HFFc6 (cell line): ENCODE measurements around the gene RNF208. TPM values are rescaled to one million over a fixed set of nuclear protein-coding genes. Genes with fewer than 3 reads are reported as not detected.
A peak's percentile ranks its signal among the peaks of the same experiment; 100 is the strongest.

Source experiments
- DNase-seq: peaks from one replicate; pipeline ENCODE4 v3.0.0-alpha.2; 2018
- H3K27ac Mint-ChIP-seq: 2 replicates; pipeline ENCODE4 v1.8.0; 2020; ENCODE audit warnings: mild to moderate bottlenecking, mixed read lengths
- H3K27me3 Mint-ChIP-seq: 2 replicates; pipeline ENCODE4 v1.8.0; 2021; ENCODE audit warnings: mild to moderate bottlenecking, moderate library complexity, mixed read lengths; ENCODE audit not compliant: insufficient read depth
- H3K36me3 Mint-ChIP-seq: 2 replicates; pipeline ENCODE4 v1.8.0; 2021; ENCODE audit warnings: low read depth, mixed read lengths
- H3K4me1 Mint-ChIP-seq: 2 replicates; pipeline ENCODE4 v1.8.0; 2020; ENCODE audit warnings: low read depth, mixed read lengths
- H3K4me3 Mint-ChIP-seq: 2 replicates; pipeline ENCODE4 v1.8.0; 2020; ENCODE audit warnings: mild to moderate bottlenecking, moderate library complexity, mixed read lengths
- H3K9me3 Mint-ChIP-seq: 2 replicates; pipeline ENCODE4 v1.8.0; 2020; ENCODE audit warnings: mild to moderate bottlenecking, mixed read lengths
- total RNA-seq, 6 experiments: library from RNA; stranded (reverse); fragmentation: NEBNext Ultra II Directional; extraction: Animal tissue kit (Norgen Biotek cat#: 25700); gene quantifications; 2 replicates in 1 of 6; 3 replicates in 5 of 6; pipeline ENCODE4 v1.2.3, GENCODE V29; 2021
- TF ChIP-seq, protein P1 (sequence below): fragments of 200-600 bp; sonication (generic); IDR thresholded peaks from 2 replicates; pipeline ENCODE4 v1.5.0; 2021; ENCODE audit warnings: antibody characterized with exemption, mild to moderate bottlenecking

Gene RNF208
- total RNA-seq, 6 experiments from 2014 or later = 2.5 to 3.8 (median 3.4) TPM

DNA sequence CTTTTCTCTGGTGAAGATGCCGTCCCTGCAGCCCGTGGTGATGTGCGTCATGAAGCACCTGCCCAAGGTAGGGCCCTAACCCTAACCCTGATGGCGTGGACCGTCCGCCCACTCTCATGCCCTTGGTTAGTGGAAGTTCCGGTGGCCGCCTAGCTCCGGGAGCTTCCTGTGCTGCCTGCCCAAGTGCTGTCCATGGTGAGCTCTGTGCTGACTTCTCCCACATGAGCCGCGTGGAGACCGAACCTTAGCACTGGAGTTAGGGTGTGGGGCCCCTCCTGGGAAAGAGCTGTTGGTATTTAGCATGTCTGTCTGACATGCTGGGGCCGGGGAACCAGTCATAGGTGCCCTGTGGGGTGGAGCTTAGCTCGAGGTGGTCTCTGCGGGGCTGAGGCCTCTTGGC is 34.3 kb upstream of the RNF208 start:
- Mint-ChIP-seq H3K27me3 (no peaks in the 10 kb centered on the region; the same call in 1 of the 2 replicates), H3K4me1 (peaks cover 13% of the 10 kb centered on the region), H3K9me3 (no peaks in the 10 kb centered on the region), H3K27ac (no peak overlapping the region), H3K4me3 (peak overlapping the region; percentile 90), H3K36me3 (no peaks in the 10 kb centered on the region)
- TF ChIP-seq, protein P1, sequence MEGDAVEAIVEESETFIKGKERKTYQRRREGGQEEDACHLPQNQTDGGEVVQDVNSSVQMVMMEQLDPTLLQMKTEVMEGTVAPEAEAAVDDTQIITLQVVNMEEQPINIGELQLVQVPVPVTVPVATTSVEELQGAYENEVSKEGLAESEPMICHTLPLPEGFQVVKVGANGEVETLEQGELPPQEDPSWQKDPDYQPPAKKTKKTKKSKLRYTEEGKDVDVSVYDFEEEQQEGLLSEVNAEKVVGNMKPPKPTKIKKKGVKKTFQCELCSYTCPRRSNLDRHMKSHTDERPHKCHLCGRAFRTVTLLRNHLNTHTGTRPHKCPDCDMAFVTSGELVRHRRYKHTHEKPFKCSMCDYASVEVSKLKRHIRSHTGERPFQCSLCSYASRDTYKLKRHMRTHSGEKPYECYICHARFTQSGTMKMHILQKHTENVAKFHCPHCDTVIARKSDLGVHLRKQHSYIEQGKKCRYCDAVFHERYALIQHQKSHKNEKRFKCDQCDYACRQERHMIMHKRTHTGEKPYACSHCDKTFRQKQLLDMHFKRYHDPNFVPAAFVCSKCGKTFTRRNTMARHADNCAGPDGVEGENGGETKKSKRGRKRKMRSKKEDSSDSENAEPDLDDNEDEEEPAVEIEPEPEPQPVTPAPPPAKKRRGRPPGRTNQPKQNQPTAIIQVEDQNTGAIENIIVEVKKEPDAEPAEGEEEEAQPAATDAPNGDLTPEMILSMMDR = no peak
- DNase-seq = no peak

DNA sequence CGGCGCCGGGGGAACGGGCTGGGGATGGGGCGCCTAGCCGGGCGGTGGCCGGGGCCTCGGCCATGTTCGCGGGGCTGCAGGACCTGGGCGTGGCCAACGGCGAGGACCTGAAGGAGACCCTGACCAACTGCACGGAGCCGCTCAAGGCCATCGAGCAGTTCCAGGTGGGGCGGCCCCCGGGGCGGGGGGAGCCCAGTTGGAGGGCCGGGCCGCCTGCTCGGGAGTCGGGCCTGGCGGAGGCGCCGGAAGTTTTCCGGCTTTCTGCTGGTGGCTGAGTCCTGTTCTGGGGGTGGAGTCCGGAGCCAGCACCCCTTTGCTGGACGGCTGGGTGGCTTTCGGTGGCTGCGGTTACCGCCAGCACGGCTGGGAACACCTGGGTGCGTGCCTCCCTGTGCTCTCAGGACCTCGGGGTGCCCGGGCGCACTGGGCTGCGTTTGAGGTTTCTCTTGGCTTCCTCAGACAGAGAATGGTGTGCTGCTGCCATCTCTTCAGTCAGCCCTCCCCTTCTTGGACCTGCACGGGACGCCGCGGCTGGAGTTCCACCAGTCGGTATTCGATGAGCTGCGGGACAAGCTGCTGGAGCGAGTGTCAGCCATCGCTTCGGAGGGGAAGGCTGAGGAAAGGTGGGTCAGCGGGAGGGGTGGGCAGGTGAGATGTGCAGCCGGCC is 33.5 kb upstream of the RNF208 start:
- TF ChIP-seq, protein P1 = no peak
- no peak for DNase-seq
- Mint-ChIP-seq H3K9me3 (no peaks in the 10 kb centered on the region), H3K27me3 (no peaks in the 10 kb centered on the region; the same call in 1 of the 2 replicates), H3K4me1 (peaks cover 13% of the 10 kb centered on the region), H3K4me3 (peak overlapping the region; percentile 90), H3K27ac (peak overlapping the region; percentile 42), H3K36me3 (no peaks in the 10 kb centered on the region)

DNA sequence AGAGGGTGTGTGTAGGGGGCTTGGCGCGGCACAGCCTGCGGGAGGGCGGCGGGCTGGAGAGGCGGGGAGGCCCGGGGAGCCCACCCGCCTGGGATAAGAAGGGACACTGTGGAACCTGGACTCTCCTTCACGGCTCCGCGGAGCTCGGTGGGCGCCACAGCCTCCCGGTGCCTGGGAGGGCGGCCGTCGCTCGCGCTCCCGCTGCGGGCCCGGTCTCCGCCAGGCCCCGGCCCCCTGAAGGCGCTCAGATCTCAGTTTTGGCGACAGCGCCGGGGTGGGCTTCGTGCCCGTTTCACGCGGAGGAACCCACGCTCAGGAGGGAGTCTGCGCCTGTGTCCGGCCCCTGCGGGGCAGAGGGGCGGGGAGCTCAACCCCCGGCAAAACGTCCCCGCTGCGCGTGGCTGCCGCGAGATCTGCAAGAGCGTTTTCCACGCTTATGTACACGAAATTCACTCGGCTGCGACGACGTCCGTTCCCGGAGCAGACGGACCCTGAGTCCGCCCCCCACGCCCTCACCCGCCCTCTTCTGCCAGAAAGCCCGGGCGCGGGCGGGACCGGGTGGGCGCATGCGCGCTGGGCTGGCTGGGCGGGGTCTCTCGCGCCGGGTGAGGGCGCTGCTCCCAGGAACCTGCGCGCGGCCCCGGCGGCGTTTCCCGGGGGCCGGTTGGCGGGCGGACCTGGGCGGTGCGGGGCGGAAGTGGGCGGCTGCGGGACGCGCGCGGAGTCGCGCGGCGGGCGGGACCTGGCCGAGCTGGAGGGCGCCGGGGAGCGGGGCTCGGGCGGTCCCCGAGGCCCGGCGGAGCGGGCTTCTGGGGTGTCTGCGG is 32.8 kb upstream of the RNF208 start, which contains the start of gene NELFB:
NELFB (plus strand) TSS at position 704 of the 824 bp plus-strand sequence.
- Mint-ChIP-seq H3K27me3 (no peaks in the 10 kb centered on the region; the same call in 1 of the 2 replicates), H3K4me3 (peak within 1 kb of the TSS; percentile 93), H3K4me1 (peaks cover 13% of the 10 kb centered on the region), H3K27ac (peak within 1 kb of the TSS; percentile 76), H3K9me3 (no peaks in the 10 kb centered on the region), H3K36me3 (no peaks in the 10 kb centered on the region)
- TF ChIP-seq, protein P1 = peak; percentile 33; the same call in 1 of the 2 replicates
- DNase-seq = peak; percentile 78

DNA sequence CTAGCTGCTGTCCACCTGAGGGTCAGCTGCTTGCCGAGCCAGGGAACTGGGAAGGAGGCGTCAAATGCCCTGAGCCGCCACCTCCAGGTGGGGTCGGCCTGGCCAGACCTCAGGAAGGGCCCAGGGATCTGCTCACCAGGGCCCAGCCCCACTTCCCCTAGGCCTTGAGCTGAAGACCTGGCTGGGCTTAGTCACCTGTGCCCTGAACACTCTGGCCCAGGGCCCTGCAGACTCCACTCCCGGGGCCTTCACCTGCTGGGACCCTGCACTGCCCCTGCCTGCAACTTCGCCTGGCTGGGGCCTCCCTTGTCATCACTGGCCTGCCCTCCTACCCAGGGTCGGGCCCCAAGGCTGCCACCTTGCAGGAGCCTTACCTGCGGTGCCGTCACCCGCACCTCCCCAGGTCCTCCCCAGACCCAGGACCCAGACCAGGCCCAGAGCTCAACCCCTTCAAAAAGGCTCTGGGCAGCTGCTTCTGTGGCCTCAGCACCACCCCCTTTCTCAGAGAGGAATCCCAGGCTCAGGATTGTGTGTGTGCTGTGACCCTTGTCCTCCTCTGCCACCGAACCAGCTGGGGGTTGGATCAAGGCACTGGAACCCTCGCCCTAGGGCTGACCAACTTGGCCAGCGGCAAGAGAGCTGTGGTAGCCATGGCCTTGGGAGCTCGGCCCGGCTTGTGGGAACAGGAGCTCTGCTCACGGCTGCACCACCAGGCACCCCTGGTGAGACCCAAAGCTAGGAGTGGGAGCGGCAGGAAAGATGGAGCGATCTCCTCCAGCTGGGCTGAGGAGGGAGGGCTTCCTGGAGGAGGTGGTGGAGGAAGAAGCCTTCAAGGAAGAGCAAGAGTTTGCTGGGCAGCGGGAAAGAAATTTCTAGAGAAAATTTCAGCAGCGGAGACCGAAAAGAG is 31.9 kb upstream of the RNF208 start:
- no peaks in the 10 kb centered on the region for H3K9me3 Mint-ChIP-seq
- peaks cover 13% of the 10 kb centered on the region for H3K4me1 Mint-ChIP-seq
- H3K27me3 Mint-ChIP-seq = no peaks in the 10 kb centered on the region; the same call in 1 of the 2 replicates
- DNase-seq = no peak
- TF ChIP-seq, protein P1 = no peak
- peak overlapping the region; percentile 93 for H3K4me3 Mint-ChIP-seq
- no peaks in the 10 kb centered on the region for H3K36me3 Mint-ChIP-seq
- peak overlapping the region; percentile 76 for H3K27ac Mint-ChIP-seq
